Measurements from ENCODE around the gene OCLN.

OCLN gene

GRCh38 chr5:69522035-69522434 is 29.4 kb downstream of the OCLN start:
- Histone ChIP-seq H3K27ac (ENCODE audit: low read length) (no peak overlapping the region), H3K4me1 (ENCODE audit: low read length) (no peaks in the 10 kb centered on the region), H3K9me3 (ENCODE audit: insufficient read depth, low read length) (no peaks in the 10 kb centered on the region), H3K9ac (ENCODE audit: low read length) (no peak overlapping the region), H3K4me2 (ENCODE audit: low read length) (no peak overlapping the region), H2AFZ (ENCODE audit: low read depth, low read length) (no peak overlapping the region), H3K79me2 (ENCODE audit: low read length) (no peaks in the 10 kb centered on the region), H3K27me3 (ENCODE audit: low read depth, low read length) (no peaks in the 10 kb centered on the region), H3K4me3 (ENCODE audit: low read length) (no peak overlapping the region), H3K36me3 (replicated peaks; ENCODE audit: low read depth, low read length) (no peaks in the 10 kb centered on the region), H4K20me1 (ENCODE audit: insufficient read depth, low read length) (no peaks in the 10 kb centered on the region)
- no peak for TF ChIP-seq CTCF (IDR thresholded peaks at IDR 0.05; ENCODE audit: low read depth, low read length)
- no peak for TF ChIP-seq EZH2phosphoT487 (IDR thresholded peaks at IDR 0.05; ENCODE audit: low read depth)

- H3K79me2 ChIP-seq (ENCODE audit: low read length): no peaks in the 10 kb centered on the region
- no peaks in the 10 kb centered on the region for H3K36me3 ChIP-seq (replicated peaks; ENCODE audit: low read depth, low read length)
- no peaks in the 10 kb centered on the region for H3K27me3 ChIP-seq (ENCODE audit: low read depth, low read length)
- no peaks in the 10 kb centered on the region for H4K20me1 ChIP-seq (ENCODE audit: insufficient read depth, low read length)
- H3K4me1 ChIP-seq (ENCODE audit: low read length): no peaks in the 10 kb centered on the region
- H3K4me2 ChIP-seq (ENCODE audit: low read length): no peak overlapping the region
- no peak overlapping the region for H3K9ac ChIP-seq (ENCODE audit: low read length)
- TF ChIP-seq EZH2phosphoT487 (IDR thresholded peaks at IDR 0.05; ENCODE audit: low read depth): no peak
- TF ChIP-seq CTCF (IDR thresholded peaks at IDR 0.05; ENCODE audit: low read depth, low read length): no peak
- H3K4me3 ChIP-seq (ENCODE audit: low read length): no peak overlapping the region
- no peaks in the 10 kb centered on the region for H3K9me3 ChIP-seq (ENCODE audit: insufficient read depth, low read length)
- no peak overlapping the region for H2AFZ ChIP-seq (ENCODE audit: low read depth, low read length)
- no peak overlapping the region for H3K27ac ChIP-seq (ENCODE audit: low read length)
Measured at GRCh38 chr5:69525490-69525889, 32.9 kb downstream of the OCLN start.

GRCh38 chr5:69526660-69527059 is 34.1 kb downstream of the OCLN start:
- H3K4me3 ChIP-seq (ENCODE audit: low read length): no peak overlapping the region
- H3K27me3 ChIP-seq (ENCODE audit: low read depth, low read length): no peaks in the 10 kb centered on the region
- H3K79me2 ChIP-seq (ENCODE audit: low read length): no peaks in the 10 kb centered on the region
- H3K4me2 ChIP-seq (ENCODE audit: low read length): no peak overlapping the region
- H4K20me1 ChIP-seq (ENCODE audit: insufficient read depth, low read length): no peaks in the 10 kb centered on the region
- TF ChIP-seq CTCF (IDR thresholded peaks at IDR 0.05; ENCODE audit: low read depth, low read length) (no peak), EZH2phosphoT487 (IDR thresholded peaks at IDR 0.05; ENCODE audit: low read depth) (no peak)
- no peaks in the 10 kb centered on the region for H3K4me1 ChIP-seq (ENCODE audit: low read length)
- H3K27ac ChIP-seq (ENCODE audit: low read length): no peak overlapping the region
- H3K9ac ChIP-seq (ENCODE audit: low read length): no peak overlapping the region
- H3K9me3 ChIP-seq (ENCODE audit: insufficient read depth, low read length): no peaks in the 10 kb centered on the region
- H3K36me3 ChIP-seq (replicated peaks; ENCODE audit: low read depth, low read length): no peaks in the 10 kb centered on the region
- H2AFZ ChIP-seq (ENCODE audit: low read depth, low read length): no peak overlapping the region

- H2AFZ ChIP-seq (ENCODE audit: low read depth, low read length): no peak overlapping the region
- H3K4me2 ChIP-seq (ENCODE audit: low read length): no peak overlapping the region
- H3K36me3 ChIP-seq (replicated peaks; ENCODE audit: low read depth, low read length): no peaks in the 10 kb centered on the region
- no peaks in the 10 kb centered on the region for H4K20me1 ChIP-seq (ENCODE audit: insufficient read depth, low read length)
- H3K79me2 ChIP-seq (ENCODE audit: low read length): no peaks in the 10 kb centered on the region
- TF ChIP-seq EZH2phosphoT487 (IDR thresholded peaks at IDR 0.05; ENCODE audit: low read depth) (no peak), CTCF (IDR thresholded peaks at IDR 0.05; ENCODE audit: low read depth, low read length) (no peak)
- H3K27me3 ChIP-seq (ENCODE audit: low read depth, low read length): no peaks in the 10 kb centered on the region
- no peak overlapping the region for H3K4me3 ChIP-seq (ENCODE audit: low read length)
- H3K27ac ChIP-seq (ENCODE audit: low read length): no peak overlapping the region
- no peak overlapping the region for H3K9ac ChIP-seq (ENCODE audit: low read length)
- H3K9me3 ChIP-seq (ENCODE audit: insufficient read depth, low read length): no peaks in the 10 kb centered on the region
- H3K4me1 ChIP-seq (ENCODE audit: low read length): no peaks in the 10 kb centered on the region
Measured at GRCh38 chr5:69527128-69527770, 34.7 kb downstream of the OCLN start.
